RPMI8226 (cell line): ENCODE measurements around the gene CAVIN1.
"Not testable (repeated sequence)": the region's sequence is repeated elsewhere in the genome, so short reads cannot be mapped to it uniquely, and the experiment has no call there.

Source experiments
- DNase-seq: peaks from one replicate; pipeline ENCODE4 v3.0.0-alpha.2; 2015

The CAVIN1 gene

GRCh38 chr17:42429726-42430447 lies 6.8 kb upstream of the CAVIN1 start:
- DNase-seq, result peak; percentile 47

- DNase-seq, result peak; percentile 65
Measured at GRCh38 chr17:42428141-42428944, 5.3 kb upstream of the CAVIN1 start.

GRCh38 chr17:42424991-42425610 lies 2.0 kb upstream of the CAVIN1 start:
- no peak for DNase-seq

- DNase-seq, result no peak
Measured at GRCh38 chr17:42423766-42424165, 710 bp upstream of the CAVIN1 start.

GRCh38 chr17:42422412-42422957 lies 571 bp downstream of the CAVIN1 start:
- peak; percentile 63 for DNase-seq

- DNase-seq, result no peak
Measured at GRCh38 chr17:42421507-42422338, 1.3 kb downstream of the CAVIN1 start.

GRCh38 chr17:42421136-42421506 lies 1.9 kb downstream of the CAVIN1 start:
- DNase-seq, result no peak

- not testable (repeated sequence) for DNase-seq
Measured at GRCh38 chr17:42417981-42418380, 5.1 kb downstream of the CAVIN1 start.

GRCh38 chr17:42414704-42415409 lies 8.2 kb downstream of the CAVIN1 start:
- peak; percentile 85 for DNase-seq

GRCh38 chr17:42413464-42414040 lies 9.5 kb downstream of the CAVIN1 start:
- DNase-seq, result no peak

GRCh38 chr17:42411905-42412679 lies 11.0 kb downstream of the CAVIN1 start:
- no peak for DNase-seq

- no peak for DNase-seq
Measured at GRCh38 chr17:42411361-42411760, 11.7 kb downstream of the CAVIN1 start.

GRCh38 chr17:42410319-42410685 lies 12.8 kb downstream of the CAVIN1 start:
- no peak for DNase-seq

GRCh38 chr17:42409523-42410318 lies 13.3 kb downstream of the CAVIN1 start:
- no peak for DNase-seq

GRCh38 chr17:42408061-42408460 lies 15.0 kb downstream of the CAVIN1 start:
- DNase-seq, result no peak

GRCh38 chr17:42407289-42407836 lies 15.7 kb downstream of the CAVIN1 start:
- DNase-seq, result peak; percentile 79

- DNase-seq, result no peak
Measured at GRCh38 chr17:42406615-42407288, 16.3 kb downstream of the CAVIN1 start.

GRCh38 chr17:42405963-42406495 lies 17.0 kb downstream of the CAVIN1 start:
- DNase-seq, result peak; percentile 76

GRCh38 chr17:42405076-42405475 lies 18.0 kb downstream of the CAVIN1 start:
- DNase-seq, result no peak
